NCI-H345 treated with DMSO at 0.1 percent for 48 hours (cell line): ENCODE measurements around the gene CASR.

ENCODE experiments used
- DNase-seq: peaks from one replicate; lab custom pipeline; 2025; ENCODE audit not compliant: unreplicated experiment; lab: John Stamatoyannopoulos, UW

Gene CASR

DNA sequence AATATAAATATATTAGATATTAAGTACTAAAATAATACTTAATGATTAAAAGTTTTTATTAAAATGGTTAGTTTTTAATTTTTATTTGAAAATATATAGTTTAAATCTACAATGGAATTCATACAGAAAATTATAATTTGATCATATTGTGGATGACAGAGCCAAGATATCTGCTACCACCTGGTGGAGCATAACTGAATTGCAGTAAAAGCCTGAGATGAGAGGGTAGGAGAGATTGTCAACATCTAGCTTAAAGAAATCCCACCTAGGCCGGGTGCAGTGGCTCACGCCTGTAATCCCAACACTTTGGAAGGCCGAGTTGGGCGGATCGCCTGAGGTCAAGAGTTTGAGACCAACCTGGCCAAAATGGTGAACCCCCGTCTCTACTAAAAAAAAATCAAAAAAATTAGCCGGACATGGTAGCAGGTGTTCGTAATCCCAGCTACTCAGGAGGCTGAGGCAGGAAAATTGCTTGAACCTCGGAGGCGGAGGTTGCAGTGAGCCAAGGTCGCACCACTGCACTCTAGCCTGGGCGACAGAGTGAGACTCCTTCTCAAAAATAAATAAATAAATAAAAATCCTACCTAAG, 116.5 kb downstream of the CASR start:
- DNase-seq: no peak

DNA sequence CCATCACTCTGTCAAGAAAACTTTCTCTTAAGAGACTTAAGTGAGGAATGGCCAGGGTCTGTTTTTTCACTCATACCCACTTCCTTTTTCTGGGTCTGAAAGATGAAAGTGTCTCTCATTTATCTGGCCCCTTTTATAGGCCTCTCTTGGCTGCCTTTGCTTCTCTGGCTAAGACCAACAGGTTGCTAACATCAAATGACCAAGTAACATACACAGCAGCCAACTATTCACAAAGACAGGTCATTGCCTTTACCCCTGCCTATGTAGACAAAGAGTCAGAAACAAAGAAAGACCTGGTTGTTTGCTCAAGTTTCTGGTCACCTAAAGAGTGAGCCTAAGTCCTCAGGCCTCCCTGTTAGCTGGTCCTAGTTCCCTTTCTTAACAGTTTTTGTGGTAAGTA, 117.6 kb downstream of the CASR start:
- DNase-seq: no peak

DNA sequence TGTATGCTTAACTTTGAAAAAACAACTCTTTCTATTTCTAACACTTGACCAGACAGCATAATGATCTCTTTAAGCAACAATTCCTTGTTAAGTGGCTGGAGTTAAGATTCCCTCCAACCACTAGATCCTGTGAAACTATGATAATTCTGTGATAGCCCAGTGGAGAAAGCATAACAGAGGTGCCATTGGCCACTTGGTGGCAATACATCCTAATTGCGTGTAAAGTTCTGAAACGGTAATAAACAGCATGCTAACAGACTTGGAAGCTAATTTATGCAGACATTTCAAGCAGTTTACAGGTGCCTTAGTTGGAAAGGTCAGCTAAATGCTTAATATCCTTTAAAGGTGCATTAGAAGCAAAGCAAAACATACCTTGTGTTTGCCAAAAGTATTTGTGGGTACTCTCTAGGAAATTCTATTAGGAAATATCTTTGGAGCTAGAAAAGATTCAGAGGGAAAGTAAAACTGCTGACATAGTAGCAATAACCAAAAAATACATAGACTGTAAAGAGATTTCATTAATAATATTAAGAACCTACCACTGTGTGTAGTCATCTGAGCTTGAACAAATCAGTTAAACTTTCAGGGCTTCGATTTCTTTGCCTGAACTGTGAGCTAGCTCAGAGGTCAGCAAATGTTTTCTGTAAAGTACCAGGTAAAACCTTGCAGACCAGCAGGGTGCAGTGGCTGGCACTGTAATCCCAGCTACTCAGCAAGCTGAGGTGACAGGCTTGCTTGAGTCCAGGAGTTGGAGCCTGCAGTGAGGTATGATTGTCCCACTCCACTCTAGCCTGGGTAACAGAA, 122.6 kb downstream of the CASR start:
- no peak for DNase-seq

GRCh38 chr3:122306622-122306953, 123.1 kb downstream of the CASR start:
- DNase-seq: no peak

DNA sequence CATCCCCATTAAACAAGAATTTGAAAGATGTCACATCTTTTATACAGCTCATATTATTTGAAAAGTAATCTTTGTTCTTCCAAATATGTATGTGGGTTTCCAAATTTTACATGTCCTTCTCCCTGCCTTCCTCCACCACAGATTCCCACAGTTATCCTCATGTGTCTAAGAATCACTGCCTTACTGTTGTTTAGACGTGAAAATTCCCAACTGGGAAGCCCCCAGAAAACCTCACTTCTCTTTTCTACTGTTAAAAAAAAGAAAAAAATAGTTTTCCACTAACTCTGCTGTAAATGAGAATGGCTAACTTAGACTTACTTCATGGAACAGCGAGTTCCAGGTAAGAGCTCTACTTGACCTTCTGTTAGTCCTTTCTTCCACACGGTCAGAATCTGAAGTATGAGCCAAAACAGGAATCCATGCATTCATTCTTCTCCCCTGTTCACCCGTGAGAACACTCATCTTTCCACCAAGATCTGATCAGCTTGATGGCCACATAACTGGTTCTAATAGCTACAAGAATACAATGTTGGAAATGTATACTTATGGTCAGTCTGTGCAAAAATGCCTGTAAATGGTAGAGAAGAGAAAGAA, 123.7 kb downstream of the CASR start:
- DNase-seq: no peak

GRCh38 chr3:122307976-122308375, 124.5 kb downstream of the CASR start:
- DNase-seq: no peak

DNA sequence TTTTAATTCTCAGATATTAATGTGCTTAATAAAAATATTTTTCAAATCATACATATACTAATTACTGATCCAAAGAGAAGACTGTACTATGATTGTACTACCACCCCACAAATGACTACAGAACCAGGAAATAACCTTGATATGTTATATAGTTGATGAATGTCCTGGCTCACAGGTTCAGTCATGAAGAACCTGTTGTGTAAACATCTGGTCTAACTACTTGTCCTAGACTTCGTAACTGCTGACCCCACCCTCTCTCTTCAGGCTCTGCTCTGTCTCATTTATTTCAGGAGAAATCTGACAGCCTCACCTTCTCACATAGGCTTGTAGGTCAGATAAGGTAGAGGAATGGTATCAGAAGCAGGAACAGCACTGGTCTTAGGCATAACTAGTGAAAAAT, 126.9 kb downstream of the CASR start:
- DNase-seq: no peak

- no peak for DNase-seq
These were observed 129.4 kb downstream of the CASR start for GRCh38 chr3:122312826-122313225.

GRCh38 chr3:122313281-122313680, 129.8 kb downstream of the CASR start:
- no peak for DNase-seq

DNA sequence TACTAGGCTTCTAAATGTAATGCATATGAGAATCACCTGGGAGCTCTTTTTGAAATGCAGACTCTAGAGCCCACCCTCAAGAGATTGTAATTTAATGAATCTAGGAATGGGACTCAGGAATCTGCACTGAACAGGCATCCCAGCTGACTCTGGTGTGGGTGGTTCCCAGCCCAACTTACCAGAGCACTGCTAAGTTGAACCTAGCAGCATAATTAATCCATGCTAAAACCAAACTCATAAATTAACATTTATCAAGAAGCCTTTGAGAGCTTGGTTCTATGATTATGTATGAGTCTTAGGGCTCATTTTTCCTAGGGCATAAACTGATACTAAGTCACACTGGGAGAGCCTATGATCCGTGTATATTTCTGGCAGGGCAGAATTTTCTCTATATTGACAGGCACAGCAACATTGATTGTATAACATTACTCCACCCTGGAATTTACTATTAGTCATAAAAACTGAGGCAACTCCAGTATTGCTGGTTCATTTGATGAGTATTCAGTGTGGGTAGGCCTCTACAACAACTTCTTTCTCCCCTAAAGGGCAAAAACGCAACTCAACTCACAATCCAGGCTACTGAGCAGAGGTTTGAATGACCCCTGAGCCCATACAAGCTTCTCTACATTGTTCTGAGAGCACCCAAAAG, 130.9 kb downstream of the CASR start:
- no peak for DNase-seq

DNA sequence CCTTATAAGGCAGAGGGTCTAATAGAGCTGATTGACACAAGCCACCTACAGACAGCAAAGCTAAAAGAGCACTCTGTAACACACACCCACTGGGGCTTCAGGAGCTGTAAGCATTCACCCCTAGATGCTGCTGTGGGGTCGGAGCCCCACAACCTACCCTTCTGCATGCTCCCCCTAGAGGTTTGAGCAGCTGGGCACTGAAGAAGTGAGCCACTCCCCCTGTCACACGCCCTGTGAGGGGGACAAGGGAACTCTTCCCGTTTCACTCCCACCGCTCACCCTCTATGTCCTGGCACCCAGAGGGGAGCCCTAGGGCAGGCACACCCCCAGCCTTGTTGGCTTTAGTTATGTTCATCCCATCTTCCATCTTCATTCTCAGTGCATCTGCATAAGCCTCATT, 132.2 kb downstream of the CASR start:
- no peak for DNase-seq

GRCh38 chr3:122316368-122316767, 132.9 kb downstream of the CASR start:
- DNase-seq: no peak

DNA sequence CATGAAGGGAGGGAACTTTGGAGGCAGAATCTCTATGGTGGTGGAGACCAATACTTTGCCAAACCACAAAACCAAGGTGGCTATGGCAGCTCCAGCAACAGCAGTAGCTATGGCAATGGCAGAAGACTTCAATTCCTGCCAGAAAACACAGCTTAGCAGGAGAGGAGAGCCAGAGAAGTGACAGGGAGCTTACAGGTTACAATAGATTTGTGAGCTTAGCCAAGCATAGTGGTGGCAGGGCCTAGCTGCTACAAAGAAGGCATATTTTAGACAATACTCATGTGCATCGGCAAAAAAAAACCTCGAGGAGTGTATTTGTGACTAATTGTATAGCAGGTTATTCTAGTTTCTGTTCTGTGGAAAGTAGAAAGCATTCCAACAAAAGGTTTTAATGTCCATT, 135.2 kb downstream of the CASR start:
- no peak for DNase-seq

DNA sequence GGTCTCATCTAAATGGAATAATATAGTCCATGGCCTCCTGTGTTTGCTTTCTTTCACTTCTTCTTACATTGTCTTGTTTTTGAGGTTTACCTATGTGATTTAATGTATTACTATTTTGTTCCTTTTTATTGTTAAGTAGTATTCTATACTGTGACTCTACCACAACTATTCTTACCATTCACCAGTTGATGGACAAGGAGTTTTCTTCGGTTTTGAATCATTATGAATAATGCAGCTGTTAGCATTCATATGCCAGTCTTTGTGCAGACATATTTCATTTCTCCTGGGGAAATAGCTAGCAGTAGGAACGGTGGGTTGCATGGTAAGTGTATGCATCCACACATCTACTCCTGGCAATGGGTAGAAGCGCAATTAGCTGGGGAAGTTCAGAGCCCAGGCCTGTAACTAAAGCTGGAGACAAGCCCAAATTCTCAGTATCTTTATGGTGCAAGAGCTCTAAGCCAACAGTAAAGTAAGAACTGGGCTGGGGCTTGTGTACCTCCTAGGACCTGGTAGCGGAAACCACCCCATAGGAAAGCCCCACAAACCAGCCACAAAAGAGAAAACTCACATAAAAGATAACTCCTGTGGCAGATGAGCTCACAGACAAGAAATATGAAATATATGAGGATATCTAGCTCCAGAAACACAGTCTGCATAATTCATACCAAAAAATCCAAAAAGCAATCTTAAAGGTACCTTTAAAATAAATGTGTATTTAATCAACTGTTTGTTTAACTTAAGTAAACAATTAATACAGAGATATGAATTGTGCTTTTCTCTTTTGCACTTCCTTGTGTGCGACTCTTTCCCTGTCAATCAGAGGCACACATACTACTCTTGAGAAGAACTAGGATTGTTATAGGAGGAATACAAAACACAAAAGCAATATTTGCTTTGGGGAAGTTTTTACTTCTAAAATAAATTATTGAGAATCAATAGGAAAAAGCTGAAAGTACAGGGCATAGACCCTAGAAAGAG, 138.9 kb downstream of the CASR start:
- DNase-seq: no peak

DNA sequence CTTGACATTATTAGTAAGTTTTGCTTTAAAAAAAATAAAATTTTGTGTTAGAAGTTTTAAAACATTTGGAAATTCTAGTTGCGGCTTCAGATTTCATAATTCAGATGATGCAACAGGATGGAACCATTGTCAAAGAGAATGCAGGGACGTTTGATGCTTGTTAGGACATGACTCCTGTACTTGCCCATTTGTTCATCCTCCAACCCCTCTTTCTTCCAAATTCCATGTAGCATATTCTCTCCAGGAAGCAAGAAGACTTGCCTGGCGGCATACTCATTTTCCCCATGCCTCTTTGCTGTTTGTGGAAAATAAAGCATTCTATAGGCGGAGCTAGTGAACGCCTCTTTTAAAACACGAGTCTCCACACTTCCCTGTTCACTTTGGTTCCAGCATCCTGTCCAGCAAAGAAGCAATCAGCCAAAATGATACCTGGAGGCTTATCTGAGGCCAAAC, 141.4 kb downstream of the CASR start, which contains the start of gene CSTA:
Gene CSTA (plus strand): TSS at position 378 of the 453 bp plus-strand sequence. CDS start 45 bp downstream, at position 423.
- DNase-seq: no peak

DNA sequence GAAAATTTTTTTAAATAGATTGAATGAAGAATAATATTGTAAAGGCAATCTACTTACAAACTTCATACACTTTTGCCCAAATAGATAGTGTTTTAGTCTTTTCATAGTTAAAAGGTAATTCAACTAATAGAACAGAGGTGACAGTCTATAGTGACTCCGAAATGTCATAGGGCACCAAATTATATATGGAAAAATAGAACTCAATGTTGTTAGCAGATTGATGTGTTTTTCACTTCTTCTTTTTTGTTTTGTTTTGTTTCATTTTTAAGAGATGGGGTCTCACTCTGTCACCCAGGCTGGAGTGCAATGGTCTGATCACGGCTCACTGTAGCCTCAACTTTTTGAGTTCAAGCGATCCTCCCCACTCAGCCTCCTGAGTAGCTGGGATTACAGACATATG, 142.3 kb downstream of the CASR start:
- DNase-seq: no peak

GRCh38 chr3:122331886-122332285, 148.4 kb downstream of the CASR start:
- no peak for DNase-seq

DNA sequence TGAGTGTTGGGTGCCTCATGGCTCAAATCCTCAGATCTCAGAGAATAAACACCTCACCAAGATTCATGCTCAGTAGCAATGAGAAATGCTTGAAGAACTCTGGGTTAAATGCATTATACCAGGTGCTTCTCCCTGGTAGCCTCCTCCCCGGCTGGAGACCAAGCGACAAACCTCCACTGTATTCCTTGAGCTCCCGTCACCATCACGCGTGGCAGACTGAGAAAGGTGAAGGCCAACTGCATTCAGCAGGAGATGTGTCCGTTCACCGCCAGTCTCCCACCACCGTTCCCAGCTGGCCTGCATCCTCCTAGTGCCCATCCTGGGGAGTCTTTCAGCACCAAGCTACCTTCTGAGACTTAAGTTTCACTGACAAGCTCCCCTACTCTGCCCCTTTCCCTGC, 149.1 kb downstream of the CASR start:
- no peak for DNase-seq
